KOPT-K1 (cell line): ENCODE results near the gene IQGAP3.
"Not testable (repeated sequence)": the region's sequence is repeated elsewhere in the genome, so short reads cannot be mapped to it uniquely, and the experiment has no call there.

ENCODE experiments used
- H3K27ac ChIP-seq: fragments of 200-600 bp; sonication (generic); 2 replicates; pipeline ENCODE4 v1.5.1; 2016; ENCODE audit warnings: antibody characterized with exemption, mild to moderate bottlenecking, low read depth, low read length; ENCODE audit not compliant: poor library complexity, severe bottlenecking
- H3K36me3 ChIP-seq: fragments of 200-600 bp; sonication (generic); 2 replicates; pipeline ENCODE4 v1.5.1; 2017; ENCODE audit warnings: antibody characterized with exemption, mild to moderate bottlenecking, low read length, moderate library complexity; ENCODE audit not compliant: insufficient read depth
- H3K9me3 ChIP-seq: fragments of 200-600 bp; sonication (generic); 2 replicates; pipeline ENCODE4 v1.5.1; 2017; ENCODE audit warnings: antibody characterized with exemption, low read length, mild to moderate bottlenecking; ENCODE audit not compliant: insufficient read depth, poor library complexity, severe bottlenecking

IQGAP3 gene

GRCh38 chr1:156599811-156600210 is 27.4 kb upstream of the IQGAP3 start:
- Histone ChIP-seq H3K27ac (no peak overlapping the region), H3K36me3 (peaks cover 43% of the 10 kb centered on the region), H3K9me3 (no peaks in the 10 kb centered on the region)

- Histone ChIP-seq H3K27ac (no peak overlapping the region), H3K9me3 (no peaks in the 10 kb centered on the region), H3K36me3 (peaks cover 52% of the 10 kb centered on the region)
These were observed 26.5 kb upstream of the IQGAP3 start for GRCh38 chr1:156598731-156599432.

- Histone ChIP-seq H3K36me3 (peaks cover 60% of the 10 kb centered on the region), H3K27ac (no peak overlapping the region), H3K9me3 (no peaks in the 10 kb centered on the region)
These were observed 25.8 kb upstream of the IQGAP3 start for GRCh38 chr1:156598125-156598524.

- Histone ChIP-seq H3K36me3 (peaks cover 66% of the 10 kb centered on the region), H3K9me3 (no peaks in the 10 kb centered on the region), H3K27ac (no peak overlapping the region)
These were observed 24.1 kb upstream of the IQGAP3 start for GRCh38 chr1:156596426-156596825.

- H3K9me3 ChIP-seq, result no peaks in the 10 kb centered on the region
- no peak overlapping the region for H3K27ac ChIP-seq
- peaks cover 66% of the 10 kb centered on the region for H3K36me3 ChIP-seq
These were observed 22.7 kb upstream of the IQGAP3 start for GRCh38 chr1:156595016-156595415.

GRCh38 chr1:156594190-156594589 is 21.8 kb upstream of the IQGAP3 start:
- peaks cover 66% of the 10 kb centered on the region for H3K36me3 ChIP-seq
- no peaks in the 10 kb centered on the region for H3K9me3 ChIP-seq
- no peak overlapping the region for H3K27ac ChIP-seq

- Histone ChIP-seq H3K9me3 (no peaks in the 10 kb centered on the region), H3K27ac (peak overlapping the region; percentile 80), H3K36me3 (peaks cover 62% of the 10 kb centered on the region)
These were observed 21.3 kb upstream of the IQGAP3 start for GRCh38 chr1:156593661-156593989.

- peak overlapping the region; percentile 80 for H3K27ac ChIP-seq
- no peaks in the 10 kb centered on the region for H3K9me3 ChIP-seq
- H3K36me3 ChIP-seq, result peaks cover 56% of the 10 kb centered on the region
These were observed 20.7 kb upstream of the IQGAP3 start for GRCh38 chr1:156592910-156593660.

- Histone ChIP-seq H3K36me3 (peaks cover 49% of the 10 kb centered on the region), H3K9me3 (no peaks in the 10 kb centered on the region), H3K27ac (peak overlapping the region; percentile 80)
These were observed 20.0 kb upstream of the IQGAP3 start for GRCh38 chr1:156592158-156592909.

GRCh38 chr1:156591432-156592157 is 19.2 kb upstream of the IQGAP3 start, which contains the start of gene NAXE:
TSS of gene NAXE (plus strand) at chr1:156591776. CDS start at chr1:156591805, 29 bp downstream.
- H3K9me3 ChIP-seq, result no peaks in the 10 kb centered on the region
- H3K27ac ChIP-seq, result peak within 1 kb of the TSS; percentile 80
- H3K36me3 ChIP-seq, result peaks cover 47% of the 10 kb centered on the region

GRCh38 chr1:156591181-156591431 is 18.7 kb upstream of the IQGAP3 start:
- Histone ChIP-seq H3K36me3 (peaks cover 47% of the 10 kb centered on the region), H3K9me3 (no peaks in the 10 kb centered on the region), H3K27ac (peak overlapping the region; percentile 80)

- Histone ChIP-seq H3K36me3 (peaks cover 47% of the 10 kb centered on the region), H3K9me3 (no peaks in the 10 kb centered on the region), H3K27ac (peak overlapping the region; percentile 80)
These were observed 18.2 kb upstream of the IQGAP3 start for GRCh38 chr1:156590326-156591180.

- no peaks in the 10 kb centered on the region for H3K9me3 ChIP-seq
- no peak overlapping the region for H3K27ac ChIP-seq
- H3K36me3 ChIP-seq, result peaks cover 47% of the 10 kb centered on the region
These were observed 17.2 kb upstream of the IQGAP3 start for GRCh38 chr1:156589546-156589945.

- H3K27ac ChIP-seq, H3K9me3 ChIP-seq: not testable (repeated sequence)
- H3K36me3 ChIP-seq, result peaks cover 34% of the 10 kb centered on the region
These were observed 15.6 kb upstream of the IQGAP3 start for GRCh38 chr1:156587927-156588326.
